ENCODE data around the gene CTNNA2.
A peak's percentile ranks its signal among the peaks of the same experiment; 100 is the strongest.

The CTNNA2 gene

DNA sequence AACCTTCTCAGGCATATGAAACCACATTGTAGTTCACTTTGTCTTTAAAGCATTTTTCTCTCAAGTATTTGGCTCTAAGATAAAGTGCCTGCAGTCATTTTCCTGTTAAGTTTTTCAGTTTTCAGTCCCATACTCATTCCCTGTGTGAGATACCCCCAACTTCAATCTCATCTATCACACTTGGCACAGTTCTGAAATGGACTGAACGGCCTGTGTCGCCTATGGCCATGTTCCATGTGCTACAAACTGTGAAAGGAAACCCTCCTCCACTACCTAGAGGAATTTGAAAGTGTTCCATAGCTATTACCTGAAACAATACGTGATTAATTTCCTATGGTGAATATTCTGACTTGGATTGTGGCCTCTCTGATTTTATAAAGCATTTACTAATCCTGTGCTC lies 319.1 kb downstream of the CTNNA2 start:
- no peak overlapping the region for H3K9ac ChIP-seq (ENCODE audit: low read length)
- peaks cover 38% of the 10 kb centered on the region for H3K4me1 ChIP-seq (ENCODE audit: control insufficient read depth, low read depth, low read length)
- no peak overlapping the region for H3K4me3 ChIP-seq (ENCODE audit: low read length)
- peak overlapping the region; percentile 58 for H3K27ac ChIP-seq (ENCODE audit: low read length)
- no peaks in the 10 kb centered on the region for H3K9me3 ChIP-seq (ENCODE audit: control insufficient read depth, low read depth, low read length)
- H3K27me3 ChIP-seq (ENCODE audit: control insufficient read depth, insufficient read depth, low read length), result no peaks in the 10 kb centered on the region
- no peaks in the 10 kb centered on the region for H3K36me3 ChIP-seq (ENCODE audit: control insufficient read depth, low read depth, low read length)

DNA sequence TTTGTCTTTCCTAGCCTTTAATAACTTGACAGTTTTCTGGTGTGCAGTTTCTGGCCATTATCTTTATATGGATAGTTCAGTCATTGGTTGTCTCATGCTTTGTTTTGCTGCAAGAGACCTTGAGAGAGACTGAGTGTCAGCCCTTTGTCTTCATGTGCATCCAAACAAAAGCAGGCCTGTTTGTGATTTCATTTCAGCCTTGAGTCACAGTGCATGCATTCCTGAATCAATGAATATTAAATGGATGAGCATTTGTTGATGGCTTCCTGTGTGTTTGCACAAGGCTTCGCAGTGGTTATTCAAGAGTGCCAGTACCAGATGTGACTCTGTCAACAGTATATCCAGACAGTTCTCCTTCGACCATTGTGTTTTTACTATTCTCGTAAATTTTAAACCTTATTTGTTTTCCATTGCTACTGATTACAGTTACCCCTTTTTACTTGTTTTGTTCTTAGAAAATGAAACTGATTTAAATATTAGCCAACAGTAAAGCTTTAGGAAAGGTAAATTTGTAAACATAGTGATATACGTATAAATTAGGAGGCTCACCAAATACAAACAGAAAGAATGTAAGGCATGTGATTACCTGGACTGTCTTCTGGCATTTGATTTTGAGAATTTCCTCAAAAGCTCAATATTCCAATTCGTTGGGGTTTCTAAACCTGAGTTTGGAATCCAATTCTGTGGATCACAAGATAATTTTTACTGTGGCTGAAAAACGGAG lies 319.8 kb downstream of the CTNNA2 start:
- H3K36me3 ChIP-seq (ENCODE audit: control insufficient read depth, low read depth, low read length), result no peaks in the 10 kb centered on the region
- H3K4me3 ChIP-seq (ENCODE audit: low read length), result peak overlapping the region; percentile 14
- peak overlapping the region; percentile 58 for H3K27ac ChIP-seq (ENCODE audit: low read length)
- no peaks in the 10 kb centered on the region for H3K27me3 ChIP-seq (ENCODE audit: control insufficient read depth, insufficient read depth, low read length)
- H3K4me1 ChIP-seq (ENCODE audit: control insufficient read depth, low read depth, low read length), result peaks cover 38% of the 10 kb centered on the region
- H3K9ac ChIP-seq (ENCODE audit: low read length), result peak overlapping the region; percentile 44
- no peaks in the 10 kb centered on the region for H3K9me3 ChIP-seq (ENCODE audit: control insufficient read depth, low read depth, low read length)

DNA sequence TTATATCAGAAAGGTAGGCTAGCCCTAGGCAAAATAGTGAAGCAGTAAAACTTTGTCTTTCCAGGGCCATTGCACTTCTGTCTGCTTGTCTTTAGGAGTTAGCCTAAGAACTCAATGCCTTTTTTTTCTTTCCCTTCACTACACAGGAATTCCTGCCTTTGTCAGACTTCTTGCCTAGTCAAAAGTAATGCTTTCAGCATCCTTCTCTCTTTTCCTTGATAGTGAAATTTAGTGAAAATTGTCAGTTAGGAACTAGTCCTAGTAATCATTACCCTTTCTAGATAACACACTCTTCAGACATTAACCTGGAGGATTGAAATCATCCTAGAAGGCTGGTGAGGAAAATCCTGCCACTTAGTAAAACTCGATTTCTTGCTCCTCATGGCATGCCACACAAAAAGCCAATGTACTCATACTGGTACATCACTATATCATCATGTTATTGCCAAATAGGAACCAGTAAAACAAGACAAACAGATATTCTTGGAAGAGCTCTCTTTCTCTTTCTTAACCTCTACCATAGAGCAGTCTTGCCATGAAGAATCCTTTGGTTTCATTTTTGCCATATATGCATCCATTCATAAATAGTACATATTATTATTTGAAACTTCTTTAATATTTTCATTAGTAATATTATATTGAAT lies 320.5 kb downstream of the CTNNA2 start:
- Histone ChIP-seq H3K27me3 (ENCODE audit: control insufficient read depth, insufficient read depth, low read length) (no peaks in the 10 kb centered on the region), H3K4me1 (ENCODE audit: control insufficient read depth, low read depth, low read length) (peaks cover 36% of the 10 kb centered on the region), H3K27ac (ENCODE audit: low read length) (peak overlapping the region; percentile 58), H3K36me3 (ENCODE audit: control insufficient read depth, low read depth, low read length) (no peaks in the 10 kb centered on the region), H3K9me3 (ENCODE audit: control insufficient read depth, low read depth, low read length) (no peaks in the 10 kb centered on the region), H3K9ac (ENCODE audit: low read length) (peak overlapping the region; percentile 44), H3K4me3 (ENCODE audit: low read length) (no peak overlapping the region)

DNA sequence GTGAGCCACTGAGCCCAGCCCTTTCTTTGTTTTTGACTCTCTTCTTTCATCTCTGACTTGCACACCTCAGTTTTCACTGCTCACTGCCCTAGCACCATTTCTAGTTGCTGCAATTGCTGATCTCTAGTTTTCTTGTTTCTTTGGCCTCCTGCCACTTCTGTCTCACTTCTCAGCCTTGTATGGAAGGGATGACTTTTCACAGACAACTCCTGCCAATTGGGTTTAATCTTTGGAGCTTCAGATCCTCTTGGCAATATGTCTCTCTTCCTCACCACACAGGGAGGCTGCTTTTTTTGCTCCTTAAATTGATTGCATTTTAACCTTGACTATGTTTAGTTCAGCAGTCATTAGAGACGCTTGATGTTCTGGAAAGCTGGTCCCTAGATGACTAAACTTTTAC lies 323.1 kb downstream of the CTNNA2 start:
- Histone ChIP-seq H3K4me1 (ENCODE audit: control insufficient read depth, low read depth, low read length) (peaks cover 30% of the 10 kb centered on the region), H3K9ac (ENCODE audit: low read length) (no peak overlapping the region), H3K27ac (ENCODE audit: low read length) (no peak overlapping the region), H3K27me3 (ENCODE audit: control insufficient read depth, insufficient read depth, low read length) (no peaks in the 10 kb centered on the region), H3K4me3 (ENCODE audit: low read length) (no peak overlapping the region), H3K9me3 (ENCODE audit: control insufficient read depth, low read depth, low read length) (no peaks in the 10 kb centered on the region), H3K36me3 (ENCODE audit: control insufficient read depth, low read depth, low read length) (no peaks in the 10 kb centered on the region)

- Histone ChIP-seq H3K4me1 (ENCODE audit: control insufficient read depth, low read depth, low read length) (peaks cover 21% of the 10 kb centered on the region), H3K27me3 (ENCODE audit: control insufficient read depth, insufficient read depth, low read length) (no peaks in the 10 kb centered on the region), H3K9ac (ENCODE audit: low read length) (no peak overlapping the region), H3K36me3 (ENCODE audit: control insufficient read depth, low read depth, low read length) (no peaks in the 10 kb centered on the region), H3K4me3 (ENCODE audit: low read length) (no peak overlapping the region), H3K9me3 (ENCODE audit: control insufficient read depth, low read depth, low read length) (no peaks in the 10 kb centered on the region), H3K27ac (ENCODE audit: low read length) (no peak overlapping the region)
These were observed 331.2 kb downstream of the CTNNA2 start for GRCh38 chr2:79844011-79844410.

GRCh38 chr2:79846878-79847277 lies 334.0 kb downstream of the CTNNA2 start:
- Histone ChIP-seq H3K4me1 (ENCODE audit: control insufficient read depth, low read depth, low read length) (peaks cover 35% of the 10 kb centered on the region), H3K27me3 (ENCODE audit: control insufficient read depth, insufficient read depth, low read length) (no peaks in the 10 kb centered on the region), H3K9ac (ENCODE audit: low read length) (no peak overlapping the region), H3K9me3 (ENCODE audit: control insufficient read depth, low read depth, low read length) (no peaks in the 10 kb centered on the region), H3K27ac (ENCODE audit: low read length) (no peak overlapping the region), H3K4me3 (ENCODE audit: low read length) (no peak overlapping the region), H3K36me3 (ENCODE audit: control insufficient read depth, low read depth, low read length) (no peaks in the 10 kb centered on the region)

- H3K4me3 ChIP-seq (ENCODE audit: low read length), result no peak overlapping the region
- H3K9me3 ChIP-seq (ENCODE audit: control insufficient read depth, low read depth, low read length), result no peaks in the 10 kb centered on the region
- H3K9ac ChIP-seq (ENCODE audit: low read length), result no peak overlapping the region
- peaks cover 31% of the 10 kb centered on the region for H3K4me1 ChIP-seq (ENCODE audit: control insufficient read depth, low read depth, low read length)
- no peaks in the 10 kb centered on the region for H3K27me3 ChIP-seq (ENCODE audit: control insufficient read depth, insufficient read depth, low read length)
- no peak overlapping the region for H3K27ac ChIP-seq (ENCODE audit: low read length)
- no peaks in the 10 kb centered on the region for H3K36me3 ChIP-seq (ENCODE audit: control insufficient read depth, low read depth, low read length)
These were observed 336.4 kb downstream of the CTNNA2 start for GRCh38 chr2:79849241-79849640.

- Histone ChIP-seq H3K27ac (ENCODE audit: low read length) (no peak overlapping the region), H3K36me3 (ENCODE audit: control insufficient read depth, low read depth, low read length) (no peaks in the 10 kb centered on the region), H3K9me3 (ENCODE audit: control insufficient read depth, low read depth, low read length) (no peaks in the 10 kb centered on the region), H3K9ac (ENCODE audit: low read length) (no peak overlapping the region), H3K4me1 (ENCODE audit: control insufficient read depth, low read depth, low read length) (peaks cover 31% of the 10 kb centered on the region), H3K4me3 (ENCODE audit: low read length) (no peak overlapping the region), H3K27me3 (ENCODE audit: control insufficient read depth, insufficient read depth, low read length) (no peaks in the 10 kb centered on the region)
These were observed 337.1 kb downstream of the CTNNA2 start for GRCh38 chr2:79849949-79850348.

DNA sequence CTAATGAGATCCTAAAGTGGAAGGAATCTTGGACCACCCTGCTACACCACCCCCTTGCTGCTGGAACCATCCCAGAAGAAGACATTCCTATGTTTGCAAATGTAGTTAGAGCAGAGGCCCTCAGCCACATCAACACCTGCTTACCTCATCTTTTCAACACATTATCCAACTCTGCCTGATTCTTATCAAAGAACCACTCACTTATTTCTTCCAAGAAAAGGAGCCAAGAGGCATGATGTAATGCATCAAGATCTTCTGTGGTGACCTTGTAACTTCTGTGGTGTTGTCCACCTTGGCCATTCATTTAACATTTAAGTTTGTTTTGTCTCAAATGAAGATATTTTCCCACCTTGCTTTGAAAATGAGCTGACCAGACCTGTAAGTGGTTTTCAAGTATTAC lies 338.1 kb downstream of the CTNNA2 start:
- H3K4me1 ChIP-seq (ENCODE audit: control insufficient read depth, low read depth, low read length), result peaks cover 26% of the 10 kb centered on the region
- H3K36me3 ChIP-seq (ENCODE audit: control insufficient read depth, low read depth, low read length), result no peaks in the 10 kb centered on the region
- no peaks in the 10 kb centered on the region for H3K27me3 ChIP-seq (ENCODE audit: control insufficient read depth, insufficient read depth, low read length)
- H3K27ac ChIP-seq (ENCODE audit: low read length), result no peak overlapping the region
- H3K4me3 ChIP-seq (ENCODE audit: low read length), result no peak overlapping the region
- no peaks in the 10 kb centered on the region for H3K9me3 ChIP-seq (ENCODE audit: control insufficient read depth, low read depth, low read length)
- no peak overlapping the region for H3K9ac ChIP-seq (ENCODE audit: low read length)

DNA sequence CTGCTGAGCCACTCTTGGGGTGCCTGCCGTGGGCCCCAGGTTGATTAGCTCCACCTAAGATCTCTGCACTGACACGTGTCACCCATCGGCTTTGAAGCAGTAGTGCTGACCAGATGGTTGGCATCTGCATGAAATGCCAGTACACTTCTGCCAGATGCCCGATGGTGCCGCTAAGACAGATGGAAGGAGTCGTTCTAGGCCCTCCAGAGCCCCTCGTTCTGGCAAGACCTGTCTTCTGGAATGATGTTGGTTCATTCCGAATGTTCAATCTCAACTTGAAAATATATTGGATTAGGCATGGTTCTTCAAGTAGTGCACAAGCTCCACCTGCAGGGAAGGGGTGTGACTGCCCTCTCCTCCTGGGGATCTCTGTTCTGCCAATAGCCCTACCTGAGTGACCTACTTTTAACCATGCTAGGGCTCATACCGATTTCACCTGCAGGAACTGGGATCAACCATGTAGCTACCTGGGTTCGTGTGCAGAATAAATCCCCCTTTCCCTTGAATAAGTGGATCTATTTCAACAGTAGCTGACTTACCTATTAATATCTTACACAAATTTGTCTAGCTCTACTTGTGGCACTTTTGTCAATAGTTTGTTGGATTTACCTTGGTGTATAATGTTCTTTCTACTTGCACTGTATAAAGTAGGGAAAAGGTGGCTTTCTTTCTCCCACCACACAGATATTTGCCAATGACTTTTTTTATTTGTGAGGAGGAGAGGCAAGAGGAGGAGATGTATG lies 342.6 kb downstream of the CTNNA2 start:
- Histone ChIP-seq H3K4me1 (ENCODE audit: control insufficient read depth, low read depth, low read length) (peaks cover 6% of the 10 kb centered on the region), H3K36me3 (ENCODE audit: control insufficient read depth, low read depth, low read length) (no peaks in the 10 kb centered on the region), H3K27ac (ENCODE audit: low read length) (no peak overlapping the region), H3K9ac (ENCODE audit: low read length) (no peak overlapping the region), H3K27me3 (ENCODE audit: control insufficient read depth, insufficient read depth, low read length) (no peaks in the 10 kb centered on the region), H3K4me3 (ENCODE audit: low read length) (no peak overlapping the region), H3K9me3 (ENCODE audit: control insufficient read depth, low read depth, low read length) (no peaks in the 10 kb centered on the region)

DNA sequence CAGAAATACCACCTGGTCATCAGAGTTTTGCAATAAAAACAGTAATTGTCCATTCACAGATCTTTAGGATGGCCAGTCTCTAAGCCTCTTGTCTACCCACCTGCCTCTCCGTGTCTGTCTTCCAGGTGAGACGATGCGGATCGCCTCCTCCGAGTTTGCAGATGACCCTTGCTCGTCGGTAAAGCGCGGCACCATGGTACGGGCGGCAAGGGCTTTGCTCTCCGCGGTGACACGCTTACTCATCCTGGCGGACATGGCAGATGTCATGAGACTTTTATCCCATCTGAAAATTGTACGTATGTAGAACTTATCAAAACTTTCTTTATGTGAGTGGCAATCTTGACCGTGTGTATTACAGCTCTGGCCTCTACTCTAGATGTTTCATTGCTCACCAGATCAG lies 345.0 kb downstream of the CTNNA2 start:
- Histone ChIP-seq H3K27me3 (ENCODE audit: control insufficient read depth, insufficient read depth, low read length) (no peaks in the 10 kb centered on the region), H3K4me1 (ENCODE audit: control insufficient read depth, low read depth, low read length) (peaks cover 6% of the 10 kb centered on the region), H3K9me3 (ENCODE audit: control insufficient read depth, low read depth, low read length) (no peaks in the 10 kb centered on the region), H3K27ac (ENCODE audit: low read length) (no peak overlapping the region), H3K4me3 (ENCODE audit: low read length) (no peak overlapping the region), H3K9ac (ENCODE audit: low read length) (no peak overlapping the region), H3K36me3 (ENCODE audit: control insufficient read depth, low read depth, low read length) (no peaks in the 10 kb centered on the region)
